Hepatocyte (in vitro differentiated cells): ENCODE data around the gene INPP5K.

Source experiments
- EZH2 ChIP-seq: fragments of 200-600 bp; sonication (generic); IDR thresholded peaks from 2 replicates; pipeline ENCODE4 v1.6.1; 2016; ENCODE audit warnings: antibody characterized with exemption, mild to moderate bottlenecking, borderline replicate concordance
- EZH2phosphoT487 ChIP-seq: fragments of 200-600 bp; sonication (generic); IDR thresholded peaks from one replicate; pipeline ENCODE4 v1.6.1; 2018; ENCODE audit warnings: antibody characterized with exemption, mild to moderate bottlenecking, low read depth, moderate library complexity; ENCODE audit not compliant: unreplicated experiment, severe bottlenecking
- TF ChIP-seq, protein P1 (sequence below): fragments of 200-600 bp; sonication (generic); IDR thresholded peaks from 2 replicates; pipeline ENCODE4 v1.5.1; 2016; ENCODE audit warnings: antibody characterized with exemption, mild to moderate bottlenecking; ENCODE audit not compliant: poor library complexity

GRCh38 chr17:1470071-1470754 is 46.2 kb downstream of the INPP5K start:
- TF ChIP-seq, protein P1, sequence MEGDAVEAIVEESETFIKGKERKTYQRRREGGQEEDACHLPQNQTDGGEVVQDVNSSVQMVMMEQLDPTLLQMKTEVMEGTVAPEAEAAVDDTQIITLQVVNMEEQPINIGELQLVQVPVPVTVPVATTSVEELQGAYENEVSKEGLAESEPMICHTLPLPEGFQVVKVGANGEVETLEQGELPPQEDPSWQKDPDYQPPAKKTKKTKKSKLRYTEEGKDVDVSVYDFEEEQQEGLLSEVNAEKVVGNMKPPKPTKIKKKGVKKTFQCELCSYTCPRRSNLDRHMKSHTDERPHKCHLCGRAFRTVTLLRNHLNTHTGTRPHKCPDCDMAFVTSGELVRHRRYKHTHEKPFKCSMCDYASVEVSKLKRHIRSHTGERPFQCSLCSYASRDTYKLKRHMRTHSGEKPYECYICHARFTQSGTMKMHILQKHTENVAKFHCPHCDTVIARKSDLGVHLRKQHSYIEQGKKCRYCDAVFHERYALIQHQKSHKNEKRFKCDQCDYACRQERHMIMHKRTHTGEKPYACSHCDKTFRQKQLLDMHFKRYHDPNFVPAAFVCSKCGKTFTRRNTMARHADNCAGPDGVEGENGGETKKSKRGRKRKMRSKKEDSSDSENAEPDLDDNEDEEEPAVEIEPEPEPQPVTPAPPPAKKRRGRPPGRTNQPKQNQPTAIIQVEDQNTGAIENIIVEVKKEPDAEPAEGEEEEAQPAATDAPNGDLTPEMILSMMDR, result no peak
- TF ChIP-seq EZH2 (no peak), EZH2phosphoT487 (no peak)
